HG02678 (cell line): Measurements from ENCODE around the gene OXA1L.
"Not testable (repeated sequence)": the region's sequence is repeated elsewhere in the genome, so short reads cannot be mapped to it uniquely, and the experiment has no call there.

Experiments
- ATAC-seq: cut with Tn5 transposase; IDR thresholded peaks from one replicate; pipeline ENCODE4 v1.9.1; 2021; ENCODE audit warnings: mild to moderate bottlenecking, moderate library complexity; ENCODE audit not compliant: unreplicated experiment

Gene OXA1L

DNA sequence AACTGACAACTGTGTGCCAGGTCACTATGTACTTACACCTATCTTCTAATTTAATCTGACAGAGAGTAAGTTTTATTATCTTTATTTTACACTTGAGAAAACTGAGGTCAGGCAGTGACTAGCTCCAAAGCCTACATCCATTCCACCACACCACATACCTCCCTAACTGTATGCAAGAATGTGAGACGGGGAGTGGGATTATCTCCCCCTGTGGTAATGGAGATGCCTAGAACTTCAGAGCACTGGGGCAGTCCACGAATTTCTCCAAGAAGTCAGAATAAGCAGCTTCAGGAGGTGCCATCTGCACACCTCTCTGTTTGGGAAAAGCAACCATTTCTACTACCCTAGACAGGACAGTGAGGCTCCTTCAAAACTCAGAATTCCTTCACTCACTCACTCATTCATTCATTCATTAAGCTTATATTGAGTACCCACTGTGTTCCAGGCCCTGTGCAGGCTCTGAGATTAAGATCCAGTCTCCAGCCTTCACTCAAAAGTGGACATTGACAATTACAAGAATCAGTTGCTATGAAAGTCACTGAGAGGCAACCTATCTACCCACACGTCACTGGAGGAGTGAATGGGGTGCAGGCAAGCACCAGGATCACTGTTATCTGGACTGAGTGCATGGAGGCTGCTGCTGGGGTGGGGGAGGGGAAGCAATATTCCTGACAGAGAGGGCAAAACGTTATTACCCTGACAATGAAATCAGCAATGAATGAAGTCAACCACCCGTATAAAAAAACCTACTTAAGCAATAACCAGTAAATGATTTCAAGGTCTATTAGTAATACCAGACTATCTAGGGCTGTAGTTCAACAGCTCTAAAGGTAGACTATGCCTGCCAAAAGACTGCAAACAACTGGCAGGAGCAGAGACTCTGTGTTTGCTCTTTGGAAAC lies 30.8 kb downstream of the OXA1L start:
- ATAC-seq: no peak

DNA sequence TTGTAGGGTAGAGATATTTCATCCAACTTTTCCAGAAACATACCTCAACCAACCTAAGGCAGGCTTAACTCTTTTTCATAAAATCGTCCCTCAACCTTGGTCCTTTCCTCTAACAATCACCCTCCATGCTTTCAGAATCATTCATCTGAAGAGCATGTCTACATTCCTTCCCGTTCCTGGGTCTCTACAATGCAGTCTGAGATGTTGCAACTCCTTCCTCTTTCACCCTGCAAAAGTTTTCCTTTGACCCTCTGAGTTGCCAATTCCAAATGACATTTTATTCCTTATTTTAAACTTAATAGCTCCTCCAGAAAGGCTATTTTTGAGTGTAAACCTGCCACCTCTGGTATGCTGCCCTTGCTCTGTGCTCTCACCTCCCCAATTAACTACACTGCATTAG lies 32.0 kb downstream of the OXA1L start:
- ATAC-seq: no peak

DNA sequence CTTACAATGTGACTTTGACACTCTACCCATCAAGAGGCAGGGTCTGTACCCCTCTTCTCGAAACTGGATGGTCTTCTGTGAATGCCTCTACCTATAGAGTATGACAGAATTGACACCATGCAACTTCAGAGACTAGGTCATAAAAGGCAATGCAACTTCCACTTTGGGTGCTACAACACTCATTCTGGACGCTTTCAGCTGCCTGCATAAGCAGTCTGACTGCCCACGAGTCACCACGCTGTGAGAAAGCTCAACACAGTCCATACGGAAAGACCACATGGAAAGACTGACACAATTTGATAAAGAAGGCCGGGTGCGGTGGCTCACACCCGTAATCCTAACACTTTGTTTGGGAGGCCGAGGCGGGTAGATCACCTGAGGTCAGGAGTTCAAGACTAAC lies 33.9 kb downstream of the OXA1L start:
- ATAC-seq: no peak

DNA sequence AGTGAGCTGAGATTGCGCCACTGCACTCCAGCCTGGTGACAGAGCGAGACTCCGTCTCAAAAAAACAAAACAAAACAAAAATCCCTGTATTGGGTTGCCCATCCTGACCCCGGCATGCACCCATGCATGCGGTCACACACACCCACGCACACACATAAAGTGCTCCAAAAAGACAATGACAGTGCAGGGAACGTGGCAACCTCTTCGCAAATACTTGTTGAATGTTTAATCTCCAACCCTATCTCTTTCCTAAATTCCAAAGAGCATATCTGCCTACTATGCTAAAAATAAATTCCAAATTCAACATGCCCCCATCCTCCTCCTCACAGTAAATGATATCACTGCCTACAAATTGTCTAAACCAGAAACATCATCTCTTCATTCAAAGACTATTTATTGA lies 35.2 kb downstream of the OXA1L start:
- ATAC-seq: no peak

DNA sequence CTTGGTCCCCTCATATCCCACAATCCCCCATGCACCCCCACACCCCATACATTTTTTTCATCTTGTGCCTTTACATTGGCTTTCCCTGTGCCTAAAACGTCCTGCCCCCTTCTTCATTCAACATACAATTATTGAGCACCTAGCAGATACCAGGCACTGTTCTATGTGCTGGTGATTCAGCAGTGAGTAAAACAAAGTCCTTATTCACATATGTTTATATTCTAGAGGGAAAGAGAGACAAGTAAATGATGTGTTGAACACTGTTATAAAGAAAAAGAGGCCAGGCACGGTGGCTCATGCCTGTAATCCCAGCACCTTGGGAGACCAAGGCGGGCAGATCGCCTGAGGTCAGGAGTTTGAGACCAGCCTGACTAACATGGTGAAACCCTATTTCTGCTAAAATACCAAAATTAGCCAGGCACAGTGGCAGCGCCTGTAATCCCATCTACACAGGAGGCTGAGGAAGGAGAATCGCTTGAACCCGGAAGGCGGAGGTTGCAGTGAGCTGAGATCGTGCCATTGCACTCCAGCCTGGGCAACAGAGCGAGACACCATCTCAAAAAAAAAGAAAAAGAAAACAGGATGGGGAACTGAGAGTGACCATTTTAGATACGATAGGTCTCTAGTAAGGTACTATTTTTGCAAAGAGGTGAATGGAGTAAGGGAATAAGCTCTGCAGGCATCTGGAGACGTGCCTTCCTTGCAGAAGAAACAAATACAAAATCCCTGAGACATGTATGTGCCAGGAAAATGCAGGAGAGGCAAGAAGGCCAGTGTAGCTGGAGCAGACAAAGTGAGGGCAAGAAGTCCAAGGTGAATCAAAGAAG lies 36.6 kb downstream of the OXA1L start:
- ATAC-seq: no peak

DNA sequence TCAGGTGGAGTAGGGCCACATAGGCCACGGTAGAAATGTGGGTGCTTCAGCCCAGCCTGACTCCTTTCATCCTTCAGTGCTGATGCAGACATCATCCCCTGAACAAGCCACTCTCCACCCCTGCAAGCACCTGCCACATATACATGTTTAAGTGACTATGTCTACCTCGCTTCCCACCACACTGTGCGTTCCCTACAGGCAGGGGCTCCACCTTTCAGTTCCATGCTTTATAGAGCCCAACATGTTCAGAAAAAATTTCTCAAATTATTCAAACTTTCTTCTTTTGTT lies 37.1 kb downstream of the OXA1L start:
- ATAC-seq: no peak

DNA sequence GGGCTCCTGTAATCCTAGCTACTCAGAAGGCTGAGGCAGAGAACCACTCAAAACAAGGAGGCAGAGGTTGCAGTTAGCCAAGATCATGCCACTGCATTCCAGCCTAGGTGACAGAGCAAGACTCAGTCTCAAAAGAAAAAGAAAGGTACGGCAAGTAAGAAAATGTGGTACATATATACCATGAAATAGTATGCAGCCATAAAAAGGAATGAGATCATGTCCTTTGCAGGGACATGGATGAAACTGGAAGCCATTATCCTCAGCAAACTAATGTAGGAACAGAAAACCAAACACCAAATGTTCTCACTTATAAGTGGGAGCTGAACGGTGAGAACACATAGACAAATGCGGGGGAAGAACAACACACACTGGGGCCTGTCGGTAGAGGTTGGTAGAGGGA lies 38.7 kb downstream of the OXA1L start:
- ATAC-seq: not testable (repeated sequence)

DNA sequence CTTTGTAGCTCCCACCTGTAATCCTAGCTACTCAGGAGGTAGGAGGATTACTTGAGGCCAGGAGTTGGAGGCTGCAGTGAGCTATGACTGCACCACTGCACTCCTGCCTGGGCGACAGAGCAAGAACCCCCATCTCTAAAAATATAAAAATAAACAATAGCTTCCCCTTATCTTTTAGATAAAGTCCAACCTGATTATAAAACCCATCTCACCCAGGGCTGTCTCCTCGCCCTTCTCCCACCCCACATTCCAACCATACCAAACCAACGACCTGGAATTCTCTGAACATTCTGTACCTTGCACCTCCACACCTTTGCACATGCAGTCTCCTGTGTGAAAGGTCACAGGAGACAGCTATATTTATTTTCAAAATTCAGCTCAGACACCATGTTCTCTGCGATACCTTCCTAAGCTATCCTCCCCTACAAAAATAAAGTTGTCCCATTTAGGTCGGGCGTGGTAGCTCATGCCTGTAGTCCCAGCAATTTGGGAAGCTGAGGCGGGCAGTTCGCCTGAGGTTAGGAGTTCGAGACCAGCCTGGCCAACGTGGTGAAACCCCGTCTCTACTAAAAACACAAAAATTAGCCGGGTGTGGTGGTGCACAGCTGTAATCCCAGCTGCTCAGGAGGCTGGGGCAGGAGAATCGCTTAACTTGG lies 41.1 kb downstream of the OXA1L start:
- no peak for ATAC-seq

DNA sequence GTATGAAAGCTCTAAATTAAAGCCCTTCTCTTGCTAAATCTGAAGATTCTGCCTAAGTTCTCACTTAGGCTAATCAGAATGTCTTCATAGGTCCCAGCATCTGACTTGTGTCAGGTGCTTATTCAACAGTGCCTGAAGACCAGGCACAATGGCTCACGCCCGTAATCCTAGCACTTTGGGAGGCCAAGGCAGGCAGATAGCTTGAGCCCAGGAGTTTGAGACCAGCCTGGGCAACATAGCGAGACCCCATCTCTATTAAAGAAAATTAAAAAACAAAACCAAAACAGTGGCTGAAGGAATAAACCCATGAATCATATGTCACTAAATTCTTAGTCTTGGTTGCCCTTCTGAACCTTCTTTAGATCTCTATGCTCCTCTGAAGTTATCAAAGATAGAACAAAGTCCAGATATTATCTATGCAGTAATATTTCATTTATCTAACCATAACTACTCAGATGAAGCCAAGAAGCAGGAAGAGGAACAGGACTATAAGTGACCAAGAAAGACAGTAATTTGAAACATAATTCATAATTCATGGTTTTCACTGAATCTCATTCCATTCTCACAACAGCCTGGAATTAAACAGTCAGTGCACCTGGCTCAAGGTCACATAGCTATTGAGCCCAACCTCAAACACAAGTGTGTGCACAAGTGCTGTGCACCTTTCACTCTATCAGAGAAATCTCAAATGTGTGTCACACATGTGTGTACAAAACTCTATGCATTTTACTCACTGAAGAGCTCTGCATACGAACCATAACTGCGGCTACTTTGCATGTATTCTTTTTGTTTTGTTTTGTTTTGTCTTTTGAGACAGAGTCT lies 42.1 kb downstream of the OXA1L start:
- ATAC-seq: no peak

DNA sequence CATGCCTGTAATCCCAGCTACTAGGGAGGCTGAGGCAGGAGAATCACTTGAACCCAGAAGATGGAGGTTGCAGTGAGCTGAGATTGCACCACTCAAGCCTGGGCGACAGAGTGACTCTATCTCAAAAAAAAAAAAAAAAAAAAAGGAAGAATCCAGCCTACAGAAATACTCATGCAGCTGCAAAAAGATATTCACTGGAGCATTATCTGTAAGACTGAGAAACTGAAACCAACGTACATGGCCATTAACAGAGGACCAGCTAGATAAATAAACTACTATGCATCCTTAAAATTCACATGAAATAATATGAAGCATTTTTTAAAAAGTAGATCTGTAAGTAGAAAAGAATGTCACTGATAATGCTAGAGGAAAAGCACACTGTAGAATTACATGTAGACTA lies 45.2 kb downstream of the OXA1L start:
- ATAC-seq: no peak

DNA sequence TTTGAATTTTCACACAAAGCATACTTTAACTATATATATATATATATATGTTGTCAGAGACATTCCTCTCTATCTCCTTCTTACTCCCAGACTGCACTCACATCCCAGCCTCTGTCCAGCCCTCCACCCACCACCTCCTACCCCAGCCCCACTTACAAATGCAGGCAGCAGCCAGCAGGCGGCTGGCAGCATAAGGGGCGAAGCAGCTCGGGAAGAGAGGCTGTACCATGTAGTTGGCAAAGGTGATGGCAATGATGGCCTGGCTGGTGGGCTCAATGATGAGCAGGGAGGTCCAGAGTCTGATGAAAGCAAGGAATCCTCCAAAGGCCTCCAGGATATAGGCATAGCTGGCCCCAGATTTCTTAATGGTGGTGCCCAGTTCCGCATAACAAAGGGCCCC lies 46.3 kb downstream of the OXA1L start:
- no peak for ATAC-seq

DNA sequence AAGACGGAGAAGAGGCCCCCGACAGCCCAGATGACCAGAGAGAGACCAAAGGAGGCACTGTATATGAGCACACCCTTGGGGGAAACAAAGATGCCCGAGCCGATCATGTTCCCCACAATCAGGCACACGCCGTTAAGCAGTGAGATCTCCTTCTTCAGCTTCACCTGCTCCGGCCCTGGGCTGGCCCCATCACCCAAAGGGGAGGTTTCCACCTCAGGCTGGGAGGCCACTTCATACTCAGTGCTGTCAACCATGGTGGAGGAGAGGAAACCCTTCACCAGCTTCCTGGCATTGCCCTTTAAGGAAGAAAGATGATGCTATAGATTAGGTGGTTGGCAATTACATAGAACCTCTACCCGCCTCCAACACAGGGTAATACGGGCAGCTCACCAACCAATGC lies 46.7 kb downstream of the OXA1L start:
- no peak for ATAC-seq

DNA sequence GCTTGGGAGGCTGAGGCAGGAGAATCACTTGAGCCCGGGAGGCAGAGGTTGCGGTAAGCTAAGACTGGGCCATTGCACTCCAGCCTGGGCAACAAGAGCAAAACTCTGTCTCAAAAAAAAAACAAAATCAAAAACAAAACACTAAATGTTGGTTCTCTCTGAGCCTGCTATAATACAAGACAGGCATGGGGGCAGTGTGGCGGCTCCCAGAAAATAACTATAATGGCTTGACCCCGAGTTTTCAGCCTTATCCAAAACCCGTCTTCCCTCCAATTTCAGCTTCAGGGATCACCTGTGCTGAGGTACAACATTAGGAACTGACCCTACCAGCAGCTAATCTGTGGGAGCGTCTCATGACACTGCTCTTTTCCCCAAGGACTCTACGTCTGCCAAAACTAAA lies 47.9 kb downstream of the OXA1L start:
- no peak for ATAC-seq

DNA sequence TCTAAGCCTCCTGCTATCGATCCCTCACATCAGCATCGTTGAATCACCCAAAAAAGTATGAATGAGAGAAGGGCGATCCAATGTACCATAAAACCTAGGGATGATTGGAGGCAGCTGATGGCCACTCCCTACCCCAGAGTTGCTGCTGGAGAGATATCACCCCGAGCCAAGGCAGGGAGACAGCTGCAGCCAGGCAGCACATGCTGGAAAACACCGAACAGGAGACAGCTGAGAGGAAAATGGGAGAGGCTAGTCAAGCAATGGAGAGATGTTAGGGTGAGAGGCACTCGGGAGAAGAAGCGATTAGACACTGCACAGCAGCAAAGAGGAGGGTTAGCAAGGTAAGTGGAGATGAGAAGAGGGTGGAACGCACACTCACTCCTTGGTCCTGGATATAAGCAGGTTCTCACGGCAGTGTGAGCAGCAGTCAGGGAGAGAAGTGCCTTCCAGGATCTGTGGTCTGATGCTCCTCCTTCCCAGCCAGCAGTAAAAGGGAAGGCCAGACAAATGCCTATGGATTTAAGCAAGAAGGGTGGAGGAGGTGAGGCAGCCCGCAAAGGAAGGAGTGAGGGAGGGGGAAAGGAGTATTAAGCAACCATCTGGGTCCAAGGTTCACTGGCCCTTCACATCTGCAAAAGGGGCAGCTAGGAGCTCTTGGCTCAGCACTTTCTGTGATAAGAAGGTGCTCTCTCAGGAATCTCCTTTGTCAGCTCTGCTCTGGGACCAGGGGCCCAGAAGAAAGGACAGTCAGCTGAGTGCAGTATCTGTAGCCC lies 48.6 kb downstream of the OXA1L start, which contains the start of gene SLC7A7:
Gene SLC7A7, minus strand, starts transcription at position 495 of the 773 bp plus-strand sequence. CDS start 2,037 bp downstream, outside the sequence.
- ATAC-seq: no peak

DNA sequence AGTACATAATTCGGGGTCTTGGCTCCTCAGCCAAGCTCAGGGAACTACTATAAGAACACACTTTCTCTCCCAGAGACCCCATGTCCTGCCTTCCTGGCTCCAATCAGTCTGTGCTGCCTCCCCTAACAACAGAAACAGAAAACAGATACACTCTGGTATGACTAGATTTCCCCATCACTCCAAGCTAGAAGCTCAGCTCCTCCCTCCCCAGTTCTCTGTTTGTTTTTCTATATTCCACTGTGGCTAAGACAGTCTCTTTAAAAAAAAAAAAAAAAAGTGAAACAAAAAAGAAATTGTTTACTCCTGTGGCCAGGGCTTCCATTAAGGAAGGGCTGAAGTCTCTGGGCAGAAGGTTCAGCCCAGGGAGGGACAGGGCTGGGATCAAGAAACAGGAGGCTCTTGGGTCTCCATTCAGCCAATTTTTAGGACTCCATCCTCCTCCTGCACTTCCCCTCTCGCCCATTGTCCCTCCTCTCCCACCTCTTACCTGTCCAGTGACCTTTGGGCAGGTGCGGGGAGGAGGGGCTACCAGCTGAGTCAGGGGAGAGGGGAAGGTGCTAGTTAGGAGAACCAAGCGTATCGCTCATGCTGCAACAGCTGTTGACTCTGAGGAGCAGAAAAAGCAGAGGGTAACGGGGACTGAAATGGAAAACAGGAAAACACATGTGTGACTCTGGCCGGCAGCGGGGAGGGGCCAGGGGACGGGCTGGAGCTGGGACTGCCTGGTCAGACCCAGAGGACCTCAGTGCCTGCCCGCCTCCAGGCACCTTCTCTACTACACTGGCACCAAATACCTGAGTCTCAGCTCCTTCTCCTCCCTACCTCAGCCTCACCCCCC lies 52.9 kb downstream of the OXA1L start:
- ATAC-seq: no peak

DNA sequence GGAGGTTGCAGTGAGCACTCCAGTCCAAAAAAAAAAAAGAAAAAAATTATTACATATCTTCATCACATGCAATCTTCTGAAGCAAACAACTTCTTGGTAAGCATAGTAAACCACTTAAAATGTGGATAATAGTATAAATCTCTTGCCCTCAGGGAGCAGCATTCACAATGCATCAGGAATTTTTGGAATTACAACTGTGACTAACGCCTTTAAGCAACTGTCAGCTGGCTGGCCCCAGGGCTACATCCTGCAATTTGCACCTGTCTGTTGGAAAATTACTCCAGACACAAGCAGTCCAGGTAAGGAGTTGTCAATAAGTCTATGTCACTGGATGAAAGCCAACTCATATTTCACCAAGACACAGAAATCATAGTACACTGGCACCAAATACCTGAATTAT lies 54.2 kb downstream of the OXA1L start:
- ATAC-seq: no peak

DNA sequence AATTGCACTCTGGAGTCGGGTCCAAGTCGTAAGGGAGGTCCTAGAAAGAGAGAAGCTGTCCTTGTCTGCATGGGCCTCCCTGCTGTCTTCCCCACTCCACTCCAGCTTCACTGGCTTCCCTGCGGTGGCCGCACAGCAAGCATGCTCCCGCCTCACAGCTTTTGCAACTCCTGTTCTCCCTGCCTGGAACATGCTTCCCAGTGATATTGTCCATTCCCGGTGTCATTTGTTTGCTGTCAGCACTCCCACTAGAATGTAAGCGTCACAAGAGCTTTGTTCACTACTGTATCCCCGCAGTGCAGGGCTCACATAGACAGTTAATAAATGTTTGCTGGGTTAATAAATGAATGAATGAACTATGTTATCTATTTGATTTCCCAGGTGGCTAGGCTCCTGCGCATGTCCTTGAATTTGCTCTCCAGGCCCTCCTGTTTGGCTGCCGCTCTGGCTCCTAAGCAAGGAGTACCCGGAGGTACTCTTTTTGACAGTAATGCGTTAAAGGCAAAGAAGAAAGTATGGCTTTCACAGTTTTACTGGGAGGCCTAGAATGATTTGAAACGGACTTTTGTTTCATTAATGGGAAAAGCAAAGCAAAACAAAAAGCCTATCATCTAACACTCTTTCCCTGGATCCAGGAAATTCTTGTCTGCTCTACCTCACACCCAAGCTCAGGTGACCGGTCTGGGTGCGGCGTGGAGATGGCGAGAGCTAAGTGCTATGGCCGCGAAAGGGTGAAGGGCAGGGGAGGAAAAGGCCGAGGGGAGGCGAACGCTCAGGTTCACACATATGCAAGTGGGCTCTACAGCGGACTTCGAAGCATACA lies 54.9 kb downstream of the OXA1L start:
- ATAC-seq: no peak

DNA sequence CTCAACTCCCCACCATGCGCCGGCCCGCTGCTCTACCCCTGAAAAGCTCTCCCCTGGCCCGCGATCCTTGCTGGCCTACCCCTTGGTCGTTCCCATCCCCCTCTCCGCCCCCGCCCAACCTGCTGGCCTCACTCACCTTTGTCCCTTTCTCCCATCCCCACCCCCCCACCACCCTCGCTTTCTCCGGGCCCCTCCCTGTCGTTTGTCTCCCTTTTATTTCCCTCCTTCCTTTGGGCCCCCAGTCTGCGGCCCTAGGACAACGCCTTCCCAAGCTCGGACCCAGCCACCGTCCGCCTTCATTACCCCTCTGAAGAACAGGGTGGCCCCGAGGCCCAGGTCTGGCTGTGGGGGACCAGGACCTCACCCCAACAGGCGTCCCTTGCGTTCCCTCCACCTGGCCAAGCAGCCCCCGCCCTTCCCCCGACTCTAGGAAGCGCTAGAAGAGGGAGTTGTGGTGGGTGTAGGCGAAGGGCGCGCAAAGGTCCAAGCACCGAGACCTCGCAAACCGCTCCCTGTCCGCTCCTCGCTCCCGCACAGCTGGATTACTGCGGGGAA lies 55.6 kb downstream of the OXA1L start:
- no peak for ATAC-seq
